ENCODE data around the gene USP19.

Gene USP19

GRCh38 chr3:49120438-49121131 lies at the start of gene USP19:
TSS of gene USP19 (minus strand) at chr3:49120823. CDS start at chr3:49119145, 1,678 bp downstream.
- peak; percentile 78 to 89 for DNase-seq (ENCODE audit: low read depth in 2 of 2, low spot score in 1 of 2)

GRCh38 chr3:49166752-49167556 lies 46.3 kb upstream of the USP19 start:
- no peak for DNase-seq (ENCODE audit: low read depth in 2 of 2, low spot score in 1 of 2)

GRCh38 chr3:49165771-49166751 lies 45.4 kb upstream of the USP19 start, which contains the start of gene CCDC71:
TSS of gene CCDC71 (minus strand) at chr3:49166331. CDS start at chr3:49164208, 2,123 bp downstream.
- peak; percentile 44 to 58 for DNase-seq (ENCODE audit: low read depth in 2 of 2, low spot score in 1 of 2)

GRCh38 chr3:49164983-49165720 lies 44.5 kb upstream of the USP19 start:
- no peak for DNase-seq (ENCODE audit: low read depth in 2 of 2, low spot score in 1 of 2)

GRCh38 chr3:49163609-49164008 lies 43.0 kb upstream of the USP19 start:
- DNase-seq (ENCODE audit: low read depth in 2 of 2, low spot score in 1 of 2): no peak

GRCh38 chr3:49162751-49163419 lies 42.3 kb upstream of the USP19 start:
- no peak for DNase-seq (ENCODE audit: low read depth in 2 of 2, low spot score in 1 of 2)

- DNase-seq (ENCODE audit: low read depth in 2 of 2, low spot score in 1 of 2): no peak
Observed at GRCh38 chr3:49161808-49162530, 41.3 kb upstream of the USP19 start.

- DNase-seq (ENCODE audit: low read depth in 2 of 2, low spot score in 1 of 2): no peak
Observed at GRCh38 chr3:49161197-49161596, 40.6 kb upstream of the USP19 start.

- no peak for DNase-seq (ENCODE audit: low read depth in 2 of 2, low spot score in 1 of 2)
Observed at GRCh38 chr3:49158792-49159191, 38.2 kb upstream of the USP19 start.

- peak; percentile 13 to 28 for DNase-seq (ENCODE audit: low read depth in 2 of 2, low spot score in 1 of 2)
Observed at GRCh38 chr3:49158103-49158709, 37.6 kb upstream of the USP19 start.

GRCh38 chr3:49157289-49157688 lies 36.7 kb upstream of the USP19 start:
- no peak for DNase-seq (ENCODE audit: low read depth in 2 of 2, low spot score in 1 of 2)

GRCh38 chr3:49153349-49153912 lies 32.8 kb upstream of the USP19 start:
- DNase-seq (ENCODE audit: low read depth in 2 of 2, low spot score in 1 of 2): no peak

- no peak for DNase-seq (ENCODE audit: low read depth in 2 of 2, low spot score in 1 of 2)
Observed at GRCh38 chr3:49151610-49152009, 31.0 kb upstream of the USP19 start.

GRCh38 chr3:49148159-49148558 lies 27.5 kb upstream of the USP19 start:
- no peak for DNase-seq (ENCODE audit: low read depth in 2 of 2, low spot score in 1 of 2)

- no peak for DNase-seq (ENCODE audit: low read depth in 2 of 2, low spot score in 1 of 2)
Observed at GRCh38 chr3:49140080-49140479, 19.5 kb upstream of the USP19 start.

- DNase-seq (ENCODE audit: low read depth in 2 of 2, low spot score in 1 of 2): no peak
Observed at GRCh38 chr3:49135499-49135898, 14.9 kb upstream of the USP19 start.

GRCh38 chr3:49134471-49135265 lies 14.0 kb upstream of the USP19 start:
- no peak for DNase-seq (ENCODE audit: low read depth in 2 of 2, low spot score in 1 of 2)
